GM10248 (cell line): ENCODE results near the gene KRT83.

ENCODE experiments used
- CTCF ChIA-PET: fragments of 300-600 bp; sonication (Branson Sonifier 250); formaldehyde crosslinking; extraction: SDS; loops from one replicate; lab custom pipeline; 2021; ENCODE audit warnings: antibody characterized with exemption; lab: Yijun Ruan, JAX
- POLR2A ChIA-PET: fragments of 350-650 bp; sonication (Branson Sonifier 250); formaldehyde crosslinking; extraction: SDS; loops from one replicate; lab custom pipeline; 2020; ENCODE audit warnings: antibody characterized with exemption; lab: Yijun Ruan, JAX
- DNase-seq: peaks from one replicate; pipeline ENCODE4 v3.0.0; 2012; ENCODE audit errors: extremely low spot score
- CTCF ChIP-seq: IDR thresholded peaks from 2 replicates; pipeline ENCODE4 v1.5.1; 2012; ENCODE audit warnings: mild to moderate bottlenecking, low read depth; ENCODE audit errors: extremely low read depth, missing control alignments, control extremely low read depth

The KRT83 gene

DNA sequence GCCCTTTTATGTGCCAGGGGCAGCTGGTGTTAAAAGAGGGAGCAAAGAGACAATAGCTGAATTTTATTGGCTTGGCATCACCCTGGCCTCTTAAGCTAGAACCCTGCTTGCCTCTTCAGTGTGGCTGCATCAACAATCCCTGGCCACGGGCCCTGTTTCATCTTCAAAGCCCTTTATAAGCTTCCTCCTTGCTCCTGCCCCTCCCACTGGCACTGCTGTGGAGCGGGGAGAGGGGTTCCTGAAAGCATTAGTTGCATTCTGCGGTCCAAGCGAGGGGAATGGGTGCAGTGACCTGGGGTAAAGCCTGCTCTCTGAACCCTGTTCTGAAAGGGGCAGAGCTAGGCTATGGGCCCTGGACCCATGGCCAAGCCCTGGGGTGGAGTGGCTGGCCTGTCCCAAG, 220 bp upstream of the KRT83 start:
- CTCF ChIA-PET: interaction anchor here (1.2 kb wide), 1 partner anchor 51 kb away, joined by 3 read pairs; no protein-coding TSS in a partner anchor
- no peak for TF ChIP-seq CTCF
- POLR2A ChIA-PET: no interaction called here
- no peak for DNase-seq

DNA sequence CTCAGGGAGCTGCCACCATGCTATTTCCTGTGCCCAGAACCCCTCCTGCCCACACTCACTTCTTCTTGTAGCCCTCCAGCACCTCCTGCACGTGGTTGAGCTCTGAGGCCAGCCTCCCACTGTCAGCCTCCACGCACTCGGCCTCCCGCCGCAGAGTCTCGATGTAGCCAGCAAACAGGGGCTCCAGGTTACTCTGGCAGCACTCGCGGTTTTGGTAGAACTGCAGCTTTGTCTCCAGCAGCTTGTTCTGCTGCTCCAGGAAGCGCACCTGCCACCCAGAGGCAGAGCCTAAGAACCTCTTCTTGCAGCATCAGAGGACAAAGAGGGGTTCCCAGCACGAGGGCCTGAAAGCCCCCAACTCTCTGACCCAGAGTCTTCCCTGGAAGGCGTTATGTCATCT, 2.1 kb downstream of the KRT83 start:
- no peak for TF ChIP-seq CTCF
- ChIA-PET POLR2A (interaction anchor here (0.5 kb wide), 1 partner anchor 809 kb away, joined by 8 read pairs; no protein-coding TSS in a partner anchor), CTCF (interaction anchor here (1.2 to 3.3 kb wide), 6 partner anchors 8 to 149 kb away, joined by 4 to 18 read pairs (median 8); no protein-coding TSS in a partner anchor)
- DNase-seq: no peak

DNA sequence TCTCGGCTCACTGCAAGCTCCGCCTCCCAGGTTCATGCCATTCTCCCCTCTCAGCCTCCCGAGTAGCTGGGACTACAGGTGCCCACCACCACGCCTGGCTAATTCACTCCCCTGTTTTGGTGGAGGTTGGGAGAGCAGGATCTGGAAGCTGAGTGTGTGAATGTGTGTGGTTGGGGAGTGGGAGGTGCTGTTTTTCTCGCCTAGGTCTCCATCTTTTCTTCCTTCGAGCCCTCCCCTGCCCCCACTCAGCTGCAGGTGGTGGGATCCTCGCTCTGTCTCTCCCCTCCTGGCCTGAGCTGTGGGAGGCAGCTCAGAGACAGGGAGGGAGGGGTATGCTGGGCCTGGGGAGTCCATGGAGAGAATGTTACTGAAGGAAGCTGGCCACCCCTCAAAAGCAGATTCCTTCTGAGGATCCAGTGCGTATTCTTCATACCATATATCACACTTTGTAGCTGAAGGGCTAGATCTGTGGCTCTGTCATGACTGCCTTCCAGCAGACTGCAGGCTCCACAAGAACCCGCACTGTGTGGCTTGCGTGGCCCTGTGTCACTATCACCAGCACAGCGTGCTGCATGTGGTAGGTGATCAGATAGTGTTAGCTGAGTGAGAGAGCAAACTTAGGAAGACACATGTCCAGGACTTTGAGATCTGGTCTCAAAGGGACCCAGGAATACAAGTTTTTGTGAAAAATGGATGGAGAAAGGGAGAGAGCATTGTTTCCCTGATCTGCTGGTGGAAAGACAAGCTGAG, 2.8 kb downstream of the KRT83 start:
- CTCF ChIA-PET: interaction anchor here (1.2 to 3.3 kb wide), 6 partner anchors 9 to 149 kb away, joined by 4 to 18 read pairs (median 8); no protein-coding TSS in a partner anchor
- no peak for DNase-seq
- no peak for TF ChIP-seq CTCF
- POLR2A ChIA-PET: interaction anchor here (0.5 kb wide), 1 partner anchor 809 kb away, joined by 8 read pairs; no protein-coding TSS in a partner anchor

DNA sequence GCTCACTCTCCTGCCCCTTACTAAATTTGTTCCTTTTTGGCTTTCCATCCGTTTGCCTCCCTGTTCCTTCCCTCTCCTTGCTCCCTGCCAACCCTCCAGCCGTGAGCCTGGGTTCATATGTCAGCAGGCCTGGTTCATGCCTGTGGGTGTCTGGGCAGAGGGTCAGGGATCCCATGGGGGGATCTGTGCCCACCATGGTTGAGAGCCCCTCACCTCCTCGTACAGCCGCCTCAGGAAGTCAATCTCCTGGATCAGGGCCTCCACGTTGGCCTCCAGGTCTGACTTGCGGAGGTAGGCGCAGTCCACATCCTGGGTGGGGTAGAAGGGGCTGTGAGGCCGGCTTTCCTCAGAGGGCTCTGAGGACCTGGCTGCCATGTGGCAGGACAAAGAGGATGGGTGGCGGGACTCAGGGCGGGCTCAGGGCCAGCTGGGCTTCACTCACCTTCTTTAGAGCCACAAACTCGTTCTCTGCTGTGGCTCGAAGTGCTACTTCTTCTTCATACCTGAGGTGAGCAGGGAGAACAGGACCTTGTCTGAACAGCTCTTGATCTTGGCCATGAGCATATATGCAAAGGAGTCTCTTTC, 3.6 kb downstream of the KRT83 start:
- POLR2A ChIA-PET: no interaction called here
- no peak for TF ChIP-seq CTCF
- no peak for DNase-seq
- CTCF ChIA-PET: interaction anchor here (2.1 to 3.3 kb wide), 3 partner anchors 10 to 39 kb away, joined by 6 to 14 read pairs (median 9); no protein-coding TSS in a partner anchor

DNA sequence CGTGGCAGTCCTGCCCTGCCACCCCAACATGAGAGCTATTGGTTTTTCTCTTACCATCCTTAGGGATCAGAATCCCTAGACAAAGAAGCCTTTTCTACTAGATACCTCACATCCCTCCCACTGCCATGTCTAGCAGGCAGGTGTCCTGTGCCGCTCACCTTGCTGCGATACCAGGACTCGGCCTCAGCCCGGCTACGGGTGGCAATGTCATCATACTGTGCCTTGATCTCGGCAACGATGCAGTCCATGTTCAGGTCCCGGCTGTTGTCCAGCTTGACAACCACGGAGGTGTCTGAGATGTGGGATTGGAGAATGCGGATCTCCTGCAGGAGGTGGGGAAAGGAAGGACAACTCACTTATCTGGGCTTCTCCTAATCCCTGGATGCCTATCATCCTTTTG, 4.5 kb downstream of the KRT83 start:
- POLR2A ChIA-PET: no interaction called here
- CTCF ChIA-PET: interaction anchor here (2.2 kb wide), 1 partner anchor 10 kb away, joined by 12 read pairs; no protein-coding TSS in a partner anchor
- DNase-seq: no peak
- TF ChIP-seq CTCF: no peak

- no peak for DNase-seq
- ChIA-PET POLR2A (interaction anchor here (0.6 kb wide), 1 partner anchor 15 kb away, joined by 3 read pairs; no protein-coding TSS in a partner anchor), CTCF (interaction anchor here (2.2 kb wide), 1 partner anchor 9 kb away, joined by 12 read pairs; no protein-coding TSS in a partner anchor)
- TF ChIP-seq CTCF: no peak
Measured at GRCh38 chr12:52316290-52316689, 4.9 kb downstream of the KRT83 start.
